ENCODE data around the gene TMA7. TPM values are rescaled to one million over a fixed set of nuclear protein-coding genes. Genes with fewer than 3 reads are reported as not detected.

TMA7 gene
- total and polyA plus RNA-seq, 7 donors = 146 to 762 (median 352) TPM

- WGBS, 2 donors = 83 to 84% methylated on average over 4 of the region's 4 CpGs
- no peak for TF ChIP-seq POLR2A (IDR thresholded peaks at IDR 0.05)
- TF ChIP-seq CTCF (IDR thresholded peaks at IDR 0.05) = no peak
- TF ChIP-seq POLR2AphosphoS5 (IDR thresholded peaks at IDR 0.05) = no peak
- no peak for TF ChIP-seq EP300 (IDR thresholded peaks at IDR 0.05)
- Histone ChIP-seq H3K27ac (peak overlapping the region; percentile 3 to 89 (median 28)), H3K9me3 (no peaks in the 10 kb centered on the region), H3K27me3 (no peaks in the 10 kb centered on the region), H3K36me3 (peaks cover 36 to 98% (median 73%) of the 10 kb centered on the region in 4 donors), H3K4me3 (no peak overlapping the region), H3K4me1 (peaks cover 0 to 15% (median 5%) of the 10 kb centered on the region in 4 donors)
- intact Hi-C loops (cut with DNase I) = loop anchor here (2.0 kb wide), 1 partner anchor 16 kb away; no protein-coding TSS in a partner anchor
- peak; percentile 53 for DNase-seq
Observed at GRCh38 chr3:48408823-48409281, 31.2 kb upstream of the TMA7 start.

- peaks cover 37 to 98% (median 73%) of the 10 kb centered on the region in 4 donors for H3K36me3 ChIP-seq
- TF ChIP-seq CTCF (IDR thresholded peaks at IDR 0.05) (no peak), EP300 (IDR thresholded peaks at IDR 0.05) (no peak), POLR2A (IDR thresholded peaks at IDR 0.05) (no peak)
- 90 to 92% methylated on average over 31 of the region's 31 CpGs for whole genome bisulfite sequencing, 2 donors
- H3K27me3 ChIP-seq = no peaks in the 10 kb centered on the region
- H3K4me3 ChIP-seq = no peak overlapping the region
- peaks cover 0 to 22% (median 10%) of the 10 kb centered on the region in 4 donors for H3K4me1 ChIP-seq
- peak overlapping the region in 2 of 4 donors; percentile 10 to 89 for H3K27ac ChIP-seq
- no peaks in the 10 kb centered on the region for H3K9me3 ChIP-seq
- intact Hi-C loops (cut with DNase I) = loop anchor here (2.0 kb wide), 1 partner anchor 15 kb away; no protein-coding TSS in a partner anchor
- peak; percentile 56 for DNase-seq
Observed at GRCh38 chr3:48409291-48410201, 30.5 kb upstream of the TMA7 start.

GRCh38 chr3:48410205-48411040 lies 29.6 kb upstream of the TMA7 start:
- DNase-seq = peak; percentile 61
- Histone ChIP-seq H3K27ac (peak overlapping the region in 1 of 4 donors; percentile 71), H3K9me3 (no peaks in the 10 kb centered on the region), H3K36me3 (peaks cover 46 to 98% (median 78%) of the 10 kb centered on the region in 4 donors), H3K27me3 (no peaks in the 10 kb centered on the region), H3K4me1 (peaks cover 0 to 30% (median 18%) of the 10 kb centered on the region in 4 donors), H3K4me3 (no peak overlapping the region)
- intact Hi-C loops (cut with DNase I) = no loop called here
- 93 to 94% methylated on average over 16 of the region's 16 CpGs for WGBS, 2 donors
- TF ChIP-seq POLR2A (IDR thresholded peaks at IDR 0.05) = no peak
- TF ChIP-seq CTCF (IDR thresholded peaks at IDR 0.05) = no peak
- TF ChIP-seq EP300 (IDR thresholded peaks at IDR 0.05) = no peak
- TF ChIP-seq POLR2AphosphoS5 (IDR thresholded peaks at IDR 0.05) = no peak

GRCh38 chr3:48411041-48411588 lies 28.9 kb upstream of the TMA7 start:
- Histone ChIP-seq H3K36me3 (peaks cover 53 to 98% (median 78%) of the 10 kb centered on the region in 4 donors), H3K27ac (peak overlapping the region in 2 of 4 donors; percentile 4 to 71), H3K27me3 (no peaks in the 10 kb centered on the region), H3K4me1 (peaks cover 0 to 30% (median 19%) of the 10 kb centered on the region in 4 donors), H3K9me3 (no peaks in the 10 kb centered on the region), H3K4me3 (no peak overlapping the region)
- peak; percentile 46 for DNase-seq
- WGBS, 2 donors = 92 to 95% methylated on average over 9 of the region's 9 CpGs
- intact Hi-C loops (cut with DNase I) = no loop called here
- no peak for TF ChIP-seq POLR2AphosphoS5 (IDR thresholded peaks at IDR 0.05)
- no peak for TF ChIP-seq EP300 (IDR thresholded peaks at IDR 0.05)
- no peak for TF ChIP-seq POLR2A (IDR thresholded peaks at IDR 0.05)
- TF ChIP-seq CTCF (IDR thresholded peaks at IDR 0.05) = no peak

Data from sigmoid colon (tissue), 7 donors.